ENCODE data around the gene GSTA2.
"Not testable (repeated sequence)": the region's sequence is repeated elsewhere in the genome, so short reads cannot be mapped to it uniquely, and the experiment has no call there.

Gene GSTA2

GRCh38 chr6:52802806-52803205, 39.5 kb upstream of the GSTA2 start:
- Histone ChIP-seq H4K91ac (ENCODE audit: low read depth, low read length) (no peak overlapping the region), H3K9me3 (ENCODE audit: insufficient read depth, low read depth, low read length) (no peaks in the 10 kb centered on the region), H2BK12ac (ENCODE audit: low read length) (no peak overlapping the region), H3K79me1 (ENCODE audit: low read length) (no peaks in the 10 kb centered on the region), H3K4me2 (ENCODE audit: low read length) (no peak overlapping the region), H3K79me2 (ENCODE audit: control insufficient read depth, insufficient read depth, low read length, poor library complexity) (no peaks in the 10 kb centered on the region), H3K4me3 (ENCODE audit: low read depth, low read length) (no peak overlapping the region), H3K9ac (ENCODE audit: low read length) (no peak overlapping the region), H2AK5ac (ENCODE audit: low read length) (no peak overlapping the region), H3K27ac (ENCODE audit: low read depth, low read length) (no peak overlapping the region), H3K18ac (ENCODE audit: low read length) (no peak overlapping the region), H3K23ac (ENCODE audit: low read length) (no peak overlapping the region), H3K4me1 (ENCODE audit: control insufficient read depth in 1 of 2, insufficient read depth in 2 of 2, low read length in 2 of 2) (no peaks in the 10 kb centered on the region), H2BK5ac (ENCODE audit: low read depth, low read length, poor library complexity) (no peak overlapping the region), H3K14ac (ENCODE audit: low read length) (no peak overlapping the region), H2AFZ (ENCODE audit: insufficient read depth, low read length, poor library complexity) (no peak overlapping the region), H4K8ac (ENCODE audit: low read depth, low read length) (no peak overlapping the region), H3K27me3 (ENCODE audit: insufficient read depth, low read length) (no peaks in the 10 kb centered on the region), H3K4ac (ENCODE audit: low read depth, low read length) (no peak overlapping the region), H2BK120ac (ENCODE audit: insufficient read depth, low read length, poor library complexity) (no peak overlapping the region), H3K36me3 (ENCODE audit: control insufficient read depth in 1 of 2, insufficient read depth in 2 of 2, low read length in 2 of 2) (no peaks in the 10 kb centered on the region), H4K12ac (ENCODE audit: low read depth, low read length) (no peak overlapping the region)
- no peak for DNase-seq
- no CpG with 5 or more reads among the region's 1 CpG for WGBS (ENCODE audit: extremely low coverage, insufficient coverage, insufficient read length)

GRCh38 chr6:52801188-52801841, 38.0 kb upstream of the GSTA2 start:
- no peak overlapping the region for H2BK5ac ChIP-seq (ENCODE audit: low read depth, low read length, poor library complexity)
- WGBS (ENCODE audit: extremely low coverage, insufficient coverage, insufficient read length) = no CpG with 5 or more reads among the region's 2 CpGs
- DNase-seq = no peak
- H3K14ac ChIP-seq (ENCODE audit: low read length) = no peak overlapping the region
- no peaks in the 10 kb centered on the region for H3K4me1 ChIP-seq (ENCODE audit: control insufficient read depth in 1 of 2, insufficient read depth in 2 of 2, low read length in 2 of 2)
- H3K9ac ChIP-seq (ENCODE audit: low read length) = no peak overlapping the region
- H3K79me1 ChIP-seq (ENCODE audit: low read length) = no peaks in the 10 kb centered on the region
- H4K91ac ChIP-seq (ENCODE audit: low read depth, low read length) = no peak overlapping the region
- no peaks in the 10 kb centered on the region for H3K36me3 ChIP-seq (ENCODE audit: control insufficient read depth in 1 of 2, insufficient read depth in 2 of 2, low read length in 2 of 2)
- no peak overlapping the region for H3K4me3 ChIP-seq (ENCODE audit: low read depth, low read length)
- H4K8ac ChIP-seq (ENCODE audit: low read depth, low read length) = no peak overlapping the region
- no peak overlapping the region for H3K18ac ChIP-seq (ENCODE audit: low read length)
- no peak overlapping the region for H4K12ac ChIP-seq (ENCODE audit: low read depth, low read length)
- no peak overlapping the region for H3K27ac ChIP-seq (ENCODE audit: low read depth, low read length)
- no peaks in the 10 kb centered on the region for H3K79me2 ChIP-seq (ENCODE audit: control insufficient read depth, insufficient read depth, low read length, poor library complexity)
- no peak overlapping the region for H2AFZ ChIP-seq (ENCODE audit: insufficient read depth, low read length, poor library complexity)
- H2AK5ac ChIP-seq (ENCODE audit: low read length) = no peak overlapping the region
- H3K27me3 ChIP-seq (ENCODE audit: insufficient read depth, low read length) = no peaks in the 10 kb centered on the region
- no peaks in the 10 kb centered on the region for H3K9me3 ChIP-seq (ENCODE audit: insufficient read depth, low read depth, low read length)
- H2BK12ac ChIP-seq (ENCODE audit: low read length) = no peak overlapping the region
- no peak overlapping the region for H3K4ac ChIP-seq (ENCODE audit: low read depth, low read length)
- H2BK120ac ChIP-seq (ENCODE audit: insufficient read depth, low read length, poor library complexity) = no peak overlapping the region
- no peak overlapping the region for H3K4me2 ChIP-seq (ENCODE audit: low read length)
- no peak overlapping the region for H3K23ac ChIP-seq (ENCODE audit: low read length)

- H2BK12ac ChIP-seq (ENCODE audit: low read length); DNase-seq; H3K79me2 ChIP-seq (ENCODE audit: control insufficient read depth, insufficient read depth, low read length, poor library complexity); H3K9me3 ChIP-seq (ENCODE audit: insufficient read depth, low read depth, low read length); H3K27ac ChIP-seq (ENCODE audit: low read depth, low read length); H3K4me2 ChIP-seq (ENCODE audit: low read length); H3K18ac ChIP-seq (ENCODE audit: low read length); H3K4ac ChIP-seq (ENCODE audit: low read depth, low read length); H3K4me1 ChIP-seq (ENCODE audit: control insufficient read depth in 1 of 2, insufficient read depth in 2 of 2, low read length in 2 of 2); H4K8ac ChIP-seq (ENCODE audit: low read depth, low read length); H3K79me1 ChIP-seq (ENCODE audit: low read length); H3K23ac ChIP-seq (ENCODE audit: low read length); H2AFZ ChIP-seq (ENCODE audit: insufficient read depth, low read length, poor library complexity); H3K9ac ChIP-seq (ENCODE audit: low read length); H3K14ac ChIP-seq (ENCODE audit: low read length); H2AK5ac ChIP-seq (ENCODE audit: low read length); H3K27me3 ChIP-seq (ENCODE audit: insufficient read depth, low read length); H4K12ac ChIP-seq (ENCODE audit: low read depth, low read length); H2BK120ac ChIP-seq (ENCODE audit: insufficient read depth, low read length, poor library complexity); H4K91ac ChIP-seq (ENCODE audit: low read depth, low read length); H2BK5ac ChIP-seq (ENCODE audit: low read depth, low read length, poor library complexity); H3K4me3 ChIP-seq (ENCODE audit: low read depth, low read length); H3K36me3 ChIP-seq (ENCODE audit: control insufficient read depth in 1 of 2, insufficient read depth in 2 of 2, low read length in 2 of 2): not testable (repeated sequence)
- WGBS (ENCODE audit: extremely low coverage, insufficient coverage, insufficient read length) = no CpG with 5 or more reads among the region's 1 CpG
Observed at GRCh38 chr6:52799272-52799671, 36.0 kb upstream of the GSTA2 start.

GRCh38 chr6:52794366-52794765, 31.1 kb upstream of the GSTA2 start:
- not testable (repeated sequence) for H3K4me2 ChIP-seq (ENCODE audit: low read length); H2BK120ac ChIP-seq (ENCODE audit: insufficient read depth, low read length, poor library complexity); H3K9ac ChIP-seq (ENCODE audit: low read length); H3K4ac ChIP-seq (ENCODE audit: low read depth, low read length); H3K36me3 ChIP-seq (ENCODE audit: control insufficient read depth in 1 of 2, insufficient read depth in 2 of 2, low read length in 2 of 2); H2AK5ac ChIP-seq (ENCODE audit: low read length); H3K79me2 ChIP-seq (ENCODE audit: control insufficient read depth, insufficient read depth, low read length, poor library complexity); H4K8ac ChIP-seq (ENCODE audit: low read depth, low read length); H3K4me1 ChIP-seq (ENCODE audit: control insufficient read depth in 1 of 2, insufficient read depth in 2 of 2, low read length in 2 of 2); H3K18ac ChIP-seq (ENCODE audit: low read length); H3K4me3 ChIP-seq (ENCODE audit: low read depth, low read length); H3K27me3 ChIP-seq (ENCODE audit: insufficient read depth, low read length); DNase-seq; H2BK5ac ChIP-seq (ENCODE audit: low read depth, low read length, poor library complexity); H3K79me1 ChIP-seq (ENCODE audit: low read length); H4K91ac ChIP-seq (ENCODE audit: low read depth, low read length); H4K12ac ChIP-seq (ENCODE audit: low read depth, low read length); H3K27ac ChIP-seq (ENCODE audit: low read depth, low read length); H3K23ac ChIP-seq (ENCODE audit: low read length); H3K9me3 ChIP-seq (ENCODE audit: insufficient read depth, low read depth, low read length); H2AFZ ChIP-seq (ENCODE audit: insufficient read depth, low read length, poor library complexity); H2BK12ac ChIP-seq (ENCODE audit: low read length); H3K14ac ChIP-seq (ENCODE audit: low read length)
- no CpG with 5 or more reads among the region's 2 CpGs for WGBS (ENCODE audit: extremely low coverage, insufficient coverage, insufficient read length)
